PC-3 (cell line): ENCODE measurements around the gene HMOX1. TPM values are rescaled to one million over a fixed set of nuclear protein-coding genes. Genes with fewer than 3 reads are reported as not detected.

ENCODE experiments used
- ATAC-seq: fragments of 200-7000 bp; cut with Tn5 transposase; 2 replicates; pipeline ENCODE4 v1.9.1; 2020; ENCODE audit warnings: mild to moderate bottlenecking, moderate library complexity
- BruUV-seq: library from RNA; stranded (reverse); fragments of 400-500 nt; replicated peaks from 2 replicates; lab custom pipeline; 2021; lab: Mats Ljungman, UMichigan
- CTCF ChIA-PET: fragments of 300-600 bp; sonication (Branson Sonifier 250); formaldehyde crosslinking; loops from one replicate; lab custom pipeline; 2022; ENCODE audit warnings: antibody characterized with exemption; lab: Charles Lee
- POLR2A ChIA-PET: fragments of 300-600 bp; sonication (Branson Sonifier 250); formaldehyde crosslinking; loops from one replicate; lab custom pipeline; 2022; ENCODE audit warnings: antibody characterized with exemption; ENCODE audit not compliant: unreplicated experiment; lab: Charles Lee
- DNase-seq: peaks from one replicate; pipeline ENCODE4 v3.0.0-alpha.2; 2015
- H2AFZ ChIP-seq: fragments of 300-600 bp; sonication (generic); 2 replicates; pipeline ENCODE4 v1.6.0; 2016; ENCODE audit warnings: antibody characterized with exemption, low read length
- H3F3A ChIP-seq: fragments of 300-600 bp; sonication (generic); one replicate; pipeline ENCODE4 v1.6.0; 2017; ENCODE audit warnings: antibody characterized with exemption, low read length, control low read depth, mild to moderate bottlenecking; ENCODE audit not compliant: unreplicated experiment
- H3K27ac ChIP-seq: fragments of 300-600 bp; sonication (generic); 2 replicates; pipeline ENCODE4 v1.5.1; 2016; ENCODE audit warnings: mild to moderate bottlenecking, low read length
- H3K27me3 ChIP-seq: fragments of 300-600 bp; sonication (generic); 2 replicates; pipeline ENCODE4 v1.6.1; 2016; ENCODE audit warnings: low read length, mixed read lengths
- H3K36me3 ChIP-seq: fragments of 300-600 bp; sonication (generic); 2 replicates; pipeline ENCODE4 v1.6.1; 2016; ENCODE audit warnings: low read depth, mixed run types, low read length, mixed read lengths
- H3K4me1 ChIP-seq: fragments of 300-600 bp; sonication (generic); 2 replicates; pipeline ENCODE4 v1.5.1; 2016; ENCODE audit warnings: low read length; ENCODE audit not compliant: insufficient read depth
- H3K4me2 ChIP-seq: fragments of 300-600 bp; sonication (generic); 2 replicates; pipeline ENCODE4 v1.6.0; 2016; ENCODE audit warnings: low read length
- H3K4me3 ChIP-seq: fragments of 300-600 bp; sonication (generic); 2 replicates; pipeline ENCODE4 v1.5.1; 2016; ENCODE audit warnings: mild to moderate bottlenecking, low read length, mixed read lengths
- H3K79me2 ChIP-seq: fragments of 300-600 bp; sonication (generic); 2 replicates; pipeline ENCODE4 v1.6.1; 2017; ENCODE audit warnings: low read length, mixed read lengths
- H3K9ac ChIP-seq: fragments of 300-600 bp; sonication (generic); 2 replicates; pipeline ENCODE4 v1.6.0; 2016; ENCODE audit warnings: mild to moderate bottlenecking, low read length
- H3K9me2 ChIP-seq: fragments of 300-600 bp; sonication (generic); replicated peaks from 2 replicates; pipeline ENCODE4 v1.6.1; 2016; ENCODE audit warnings: mixed run types, low read length, mixed read lengths
- H3K9me3 ChIP-seq: fragments of 300-600 bp; sonication (generic); 2 replicates; pipeline ENCODE4 v1.6.1; 2016; ENCODE audit warnings: low read length, mixed read lengths
- H4K20me1 ChIP-seq: fragments of 300-600 bp; sonication (generic); 2 replicates; pipeline ENCODE4 v1.6.1; 2016; ENCODE audit warnings: low read length, mixed read lengths
- EZH2 ChIP-seq: fragments of 300-600 bp; sonication (generic); IDR thresholded peaks from one replicate; pipeline ENCODE4 v1.6.1; 2017; ENCODE audit warnings: antibody characterized with exemption, mild to moderate bottlenecking, low read length; ENCODE audit not compliant: unreplicated experiment
- EZH2phosphoT487 ChIP-seq: fragments of 300-600 bp; sonication (generic); IDR thresholded peaks from 2 replicates; pipeline ENCODE4 v1.6.1; 2018; ENCODE audit warnings: mild to moderate bottlenecking, antibody characterized with exemption, low read length, borderline replicate concordance
- intact Hi-C: fragments of 100-400 bp; cut with micrococcal nuclease; formaldehyde crosslinking; loops from 2 replicates; pipeline ENCODE4 v1.9.0; 2023
- total RNA-seq: library from RNA; depleted of rRNA; stranded (reverse); fragments of >200 nt; gene quantifications from 2 replicates; pipeline ENCODE4 v1.2.3, GENCODE V29; 2014
- TF ChIP-seq, protein P1 (sequence below): fragments of 300-600 bp; sonication (generic); conservative IDR thresholded peaks from 2 replicates; pipeline ENCODE4 v1.5.1; 2017; ENCODE audit warnings: antibody characterized with exemption, low read depth, mild to moderate bottlenecking, low read length

HMOX1 gene
- total RNA-seq, 1 experiment from 2014 or later: 16.5 TPM

DNA sequence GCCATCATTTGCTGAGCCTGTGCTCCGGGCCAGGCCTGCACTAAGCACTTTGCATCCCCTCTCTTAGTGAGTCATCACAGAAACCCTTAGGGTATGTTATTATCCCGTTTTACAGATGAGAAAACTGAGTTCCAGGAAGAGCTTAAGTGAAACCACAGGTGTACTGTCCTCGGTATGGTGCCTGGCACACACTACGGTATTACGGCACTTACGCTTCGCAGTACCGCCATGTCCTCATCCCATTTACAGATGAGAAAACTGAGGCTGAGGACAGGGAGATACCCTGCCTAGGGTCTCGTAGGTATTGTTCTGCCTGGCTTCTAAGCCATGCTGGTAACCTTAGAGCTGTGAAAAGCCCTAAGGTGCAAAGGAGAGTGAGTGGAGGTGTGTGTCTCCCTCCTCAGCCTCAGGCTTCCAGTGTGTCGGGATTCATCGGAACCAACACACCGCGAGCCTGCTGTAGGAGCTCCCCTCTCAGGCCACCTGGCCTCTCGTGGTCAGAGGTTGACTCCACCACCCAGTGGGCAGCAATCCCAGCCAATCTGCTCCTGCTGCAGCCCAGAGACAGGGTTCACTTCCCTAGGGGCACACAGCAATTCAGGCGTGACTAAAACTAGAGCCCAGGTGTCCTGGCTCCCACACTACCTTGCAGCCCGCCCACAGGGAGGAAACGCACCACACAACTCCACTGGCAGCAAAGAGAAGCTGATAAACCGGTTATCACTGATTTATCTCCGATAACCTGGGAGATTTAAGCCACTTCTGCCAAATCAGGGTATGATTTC lies 39.6 kb upstream of the HMOX1 start:
- Histone ChIP-seq H3K9ac (no peak overlapping the region), H3K36me3 (no peaks in the 10 kb centered on the region), H3F3A (no peaks in the 10 kb centered on the region), H3K9me3 (no peaks in the 10 kb centered on the region), H4K20me1 (no peaks in the 10 kb centered on the region), H3K4me3 (no peak overlapping the region), H2AFZ (no peak overlapping the region), H3K9me2 (no peaks in the 10 kb centered on the region), H3K4me1 (no peaks in the 10 kb centered on the region), H3K4me2 (no peak overlapping the region), H3K27ac (no peak overlapping the region), H3K27me3 (no peaks in the 10 kb centered on the region), H3K79me2 (no peaks in the 10 kb centered on the region)
- DNase-seq: no peak
- BruUV-seq: no TSS peak
- ChIA-PET CTCF (no interaction called here), POLR2A (no interaction called here)
- no peak for ATAC-seq
- intact Hi-C loops: no loop called here
- TF ChIP-seq, protein P1, sequence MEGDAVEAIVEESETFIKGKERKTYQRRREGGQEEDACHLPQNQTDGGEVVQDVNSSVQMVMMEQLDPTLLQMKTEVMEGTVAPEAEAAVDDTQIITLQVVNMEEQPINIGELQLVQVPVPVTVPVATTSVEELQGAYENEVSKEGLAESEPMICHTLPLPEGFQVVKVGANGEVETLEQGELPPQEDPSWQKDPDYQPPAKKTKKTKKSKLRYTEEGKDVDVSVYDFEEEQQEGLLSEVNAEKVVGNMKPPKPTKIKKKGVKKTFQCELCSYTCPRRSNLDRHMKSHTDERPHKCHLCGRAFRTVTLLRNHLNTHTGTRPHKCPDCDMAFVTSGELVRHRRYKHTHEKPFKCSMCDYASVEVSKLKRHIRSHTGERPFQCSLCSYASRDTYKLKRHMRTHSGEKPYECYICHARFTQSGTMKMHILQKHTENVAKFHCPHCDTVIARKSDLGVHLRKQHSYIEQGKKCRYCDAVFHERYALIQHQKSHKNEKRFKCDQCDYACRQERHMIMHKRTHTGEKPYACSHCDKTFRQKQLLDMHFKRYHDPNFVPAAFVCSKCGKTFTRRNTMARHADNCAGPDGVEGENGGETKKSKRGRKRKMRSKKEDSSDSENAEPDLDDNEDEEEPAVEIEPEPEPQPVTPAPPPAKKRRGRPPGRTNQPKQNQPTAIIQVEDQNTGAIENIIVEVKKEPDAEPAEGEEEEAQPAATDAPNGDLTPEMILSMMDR: no peak
- TF ChIP-seq EZH2 (no peak), EZH2phosphoT487 (no peak)

DNA sequence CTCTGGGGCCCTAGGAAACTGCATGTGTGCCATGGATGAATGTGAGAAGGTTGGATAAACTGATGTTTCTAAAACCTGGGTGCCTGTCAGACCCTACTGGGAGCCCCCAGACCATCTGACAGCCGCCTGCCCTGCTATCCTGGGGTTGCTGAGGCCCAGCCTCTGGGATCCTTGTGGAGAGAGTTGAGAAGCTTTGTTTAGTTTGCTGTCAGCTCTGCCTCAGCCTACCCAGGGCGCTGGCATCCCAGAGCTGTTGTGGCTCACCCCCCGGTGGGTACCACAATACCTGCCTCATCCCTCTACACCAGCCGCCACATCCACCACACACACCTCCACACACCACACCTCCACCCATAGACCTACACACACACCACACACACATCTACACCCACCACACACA lies 38.5 kb upstream of the HMOX1 start:
- Histone ChIP-seq H2AFZ (no peak overlapping the region), H3K9ac (no peak overlapping the region), H3K27me3 (no peaks in the 10 kb centered on the region), H3K9me3 (no peaks in the 10 kb centered on the region), H3K27ac (no peak overlapping the region), H3K4me1 (no peaks in the 10 kb centered on the region), H3K79me2 (no peaks in the 10 kb centered on the region), H4K20me1 (no peaks in the 10 kb centered on the region), H3K4me2 (no peak overlapping the region), H3K4me3 (no peak overlapping the region), H3K9me2 (no peaks in the 10 kb centered on the region), H3K36me3 (no peaks in the 10 kb centered on the region), H3F3A (no peaks in the 10 kb centered on the region)
- DNase-seq (no peak), ATAC-seq (no peak)
- no TSS peak for BruUV-seq
- POLR2A ChIA-PET: no interaction called here
- CTCF ChIA-PET: no interaction called here
- TF ChIP-seq EZH2phosphoT487: no peak
- TF ChIP-seq, protein P1: no peak
- TF ChIP-seq EZH2: no peak
- intact Hi-C loops: no loop called here
